ENCODE measurements around the gene HAUS7. TPM values are rescaled to one million over a fixed set of nuclear protein-coding genes. Genes with fewer than 3 reads are reported as not detected.

Gene HAUS7
- polyA plus RNA-seq, 3 donors = 9.0 to 54.8 (median 22.3) TPM

DNA sequence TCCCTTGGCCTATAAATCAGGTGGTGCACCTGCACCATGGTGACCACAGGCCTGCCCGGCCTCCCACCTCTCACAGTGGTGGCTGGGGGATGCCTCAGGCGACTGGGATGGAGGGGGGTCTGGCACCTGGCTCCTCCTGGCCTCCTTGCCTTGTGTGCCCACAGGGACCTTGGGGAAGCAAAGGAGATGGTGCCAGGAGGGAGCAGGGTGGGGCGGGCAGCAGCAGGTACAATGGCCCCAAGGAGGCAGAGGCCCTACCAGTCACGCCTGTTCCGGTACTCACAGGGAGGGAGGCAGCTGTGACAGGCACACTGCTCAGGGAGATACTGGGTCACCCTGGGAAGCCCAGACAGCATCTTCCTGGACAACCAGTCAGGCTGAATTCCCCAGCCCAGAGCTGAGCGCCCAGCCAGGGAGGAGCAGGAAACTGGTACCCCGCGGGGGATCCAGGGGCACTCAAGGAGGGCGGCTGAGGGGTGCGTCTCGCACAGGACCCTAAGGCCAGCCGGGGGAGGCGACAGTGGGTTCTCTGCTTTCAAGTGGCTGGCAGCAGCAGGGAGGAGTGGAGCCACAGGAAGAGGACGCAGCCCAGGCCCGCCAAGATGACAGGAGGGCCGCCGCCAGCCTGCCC lies 23.3 kb downstream of the HAUS7 start:
- no peak overlapping the region for H3K27ac ChIP-seq (ENCODE audit: low read depth, low read length)
- WGBS, 3 donors = 88 to 90% (median 90%) methylated on average over 8 to 17 of the region's 17 CpGs

DNA sequence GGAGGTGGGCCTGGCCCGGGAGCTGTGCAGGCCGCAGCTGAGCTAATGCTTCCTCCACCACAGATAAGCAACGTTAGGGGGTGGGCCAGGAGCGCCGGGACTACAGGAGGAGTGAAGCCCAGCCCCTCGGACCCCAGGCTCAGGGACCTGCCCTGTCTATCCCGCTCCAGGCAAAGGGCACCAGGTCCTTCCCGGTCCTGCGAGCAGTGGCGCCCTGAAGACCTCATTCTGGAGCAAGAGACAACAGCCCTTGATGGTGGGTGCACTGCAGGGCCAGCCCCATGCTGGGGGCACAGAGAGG lies 23.8 kb downstream of the HAUS7 start:
- WGBS, 3 donors = 59 to 80% (median 75%) methylated on average over 8 to 10 of the region's 10 CpGs
- H3K27ac ChIP-seq (ENCODE audit: low read depth, low read length) = no peak overlapping the region

DNA sequence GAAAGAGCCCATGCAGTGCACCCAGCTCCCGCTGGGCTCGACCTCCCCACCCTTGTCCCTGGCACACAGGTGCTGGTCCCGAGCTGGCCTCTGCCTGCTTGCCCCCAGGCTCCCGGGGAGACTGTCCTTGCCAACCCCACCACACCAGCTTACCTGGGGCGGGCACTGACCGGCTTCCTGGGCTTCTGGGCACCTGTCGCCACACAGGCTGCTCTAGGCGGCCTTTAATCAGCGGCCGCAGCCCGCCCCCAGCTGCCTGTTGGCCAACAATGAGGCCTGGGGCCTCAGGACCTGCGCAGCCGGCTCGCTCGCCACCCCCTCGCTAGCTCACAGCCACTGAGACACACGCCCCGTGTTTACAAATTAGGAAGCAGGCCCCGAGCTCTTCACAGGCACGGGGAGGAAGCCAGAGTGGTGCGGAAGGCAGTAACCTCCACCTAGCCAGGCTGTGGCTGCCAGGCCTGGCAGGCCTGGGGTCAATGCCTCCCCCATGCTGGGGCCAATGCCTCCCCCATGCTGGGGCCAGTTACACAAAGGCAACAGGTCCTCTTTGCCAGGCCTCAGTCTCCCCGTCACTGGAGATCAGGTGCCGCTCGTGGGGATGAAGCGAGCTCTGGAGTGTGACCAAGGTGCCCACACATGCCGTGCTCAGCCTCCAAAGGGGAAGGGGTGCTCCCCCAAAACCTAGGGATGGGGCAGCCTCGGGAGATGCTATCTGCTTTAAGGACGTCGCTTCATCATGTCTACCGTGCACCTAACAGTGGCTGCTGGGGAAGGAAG lies 24.3 kb downstream of the HAUS7 start, which contains the start of gene TREX2:
Gene TREX2 (minus strand): TSS at position 201 of the 780 bp plus-strand sequence. CDS start 626 bp downstream, outside the sequence.
- H3K27ac ChIP-seq (ENCODE audit: low read depth, low read length) = no peak within 1 kb of the TSS
- 73 to 81% (median 81%) methylated on average over 20 to 30 of the region's 30 CpGs for whole genome bisulfite sequencing, 3 donors

DNA sequence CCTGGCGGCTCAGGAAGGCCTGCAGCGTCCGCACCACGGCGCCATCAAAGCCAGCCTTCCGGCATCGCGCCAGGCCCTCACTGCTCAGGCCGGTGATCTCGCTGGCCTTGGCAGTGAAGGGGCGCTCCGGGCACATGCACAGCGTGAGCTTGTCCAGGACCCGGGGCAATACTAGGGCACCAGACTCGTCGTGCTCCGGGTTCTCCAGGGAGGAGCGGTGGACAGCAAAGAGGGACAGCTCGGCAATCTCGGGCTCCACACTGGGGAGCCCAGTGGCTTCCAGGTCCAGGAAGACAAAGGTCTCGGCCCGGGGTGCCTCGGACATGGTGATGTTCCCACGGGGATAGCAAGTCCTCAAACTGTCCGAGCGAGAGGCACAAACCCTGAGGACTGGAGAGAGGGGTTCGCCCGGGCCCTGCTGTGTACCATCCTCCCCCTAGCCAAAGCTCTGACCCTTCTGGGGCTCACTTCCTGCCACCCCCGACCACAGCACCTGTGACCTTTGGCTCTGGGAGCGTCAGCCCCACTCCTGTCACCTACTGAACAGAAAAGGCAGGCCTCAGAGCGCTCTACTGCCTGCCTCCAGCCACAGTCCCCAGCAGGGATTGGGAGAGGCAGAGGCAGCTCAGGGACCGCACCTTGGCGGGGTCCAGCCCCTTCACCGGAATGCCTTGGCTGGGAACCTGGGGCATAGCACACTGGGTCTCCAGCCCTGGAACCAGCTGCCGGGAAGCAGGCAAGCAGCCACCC lies 25.1 kb downstream of the HAUS7 start:
- WGBS, 3 donors = 90 to 91% (median 90%) methylated on average over 26 to 35 of the region's 35 CpGs
- no peak overlapping the region for H3K27ac ChIP-seq (ENCODE audit: low read depth, low read length)

DNA sequence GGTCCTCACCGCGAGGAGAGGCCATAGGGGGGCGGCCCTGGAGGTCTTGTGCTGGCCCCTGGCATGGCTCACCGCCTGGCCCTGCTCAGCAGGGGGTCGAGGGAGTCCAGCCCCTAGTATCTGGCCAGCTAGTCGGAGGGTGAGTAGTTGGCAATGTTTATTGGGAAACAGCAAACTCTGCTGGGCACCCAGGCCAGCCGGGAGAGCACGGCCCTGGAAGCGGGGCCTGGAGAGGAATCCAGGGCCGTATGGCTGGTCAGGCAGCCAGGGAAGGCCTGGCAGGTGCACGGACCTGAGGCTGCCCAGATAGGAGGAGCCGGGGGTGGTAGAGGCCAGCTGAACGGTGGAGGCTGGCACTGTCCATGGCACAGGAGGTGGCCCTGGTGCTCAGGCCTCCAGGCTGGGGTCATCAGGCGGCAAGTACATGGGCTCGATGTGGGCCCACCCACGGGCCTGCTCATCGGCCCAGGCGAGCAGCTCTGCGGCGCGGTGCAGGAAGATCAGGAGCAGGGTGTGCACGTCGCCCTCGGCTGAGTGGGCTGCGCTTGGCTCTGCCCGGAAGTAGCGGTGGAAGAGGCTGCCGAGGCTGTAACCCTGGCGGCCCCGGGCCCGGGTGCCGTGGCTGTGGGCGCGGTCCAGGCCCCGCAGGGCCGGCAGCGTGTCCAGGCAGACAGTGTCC lies 25.9 kb downstream of the HAUS7 start:
- H3K27ac ChIP-seq (ENCODE audit: low read depth, low read length) = no peak overlapping the region
- 80 to 92% (median 89%) methylated on average over 11 to 37 of the region's 37 CpGs for WGBS, 3 donors

DNA sequence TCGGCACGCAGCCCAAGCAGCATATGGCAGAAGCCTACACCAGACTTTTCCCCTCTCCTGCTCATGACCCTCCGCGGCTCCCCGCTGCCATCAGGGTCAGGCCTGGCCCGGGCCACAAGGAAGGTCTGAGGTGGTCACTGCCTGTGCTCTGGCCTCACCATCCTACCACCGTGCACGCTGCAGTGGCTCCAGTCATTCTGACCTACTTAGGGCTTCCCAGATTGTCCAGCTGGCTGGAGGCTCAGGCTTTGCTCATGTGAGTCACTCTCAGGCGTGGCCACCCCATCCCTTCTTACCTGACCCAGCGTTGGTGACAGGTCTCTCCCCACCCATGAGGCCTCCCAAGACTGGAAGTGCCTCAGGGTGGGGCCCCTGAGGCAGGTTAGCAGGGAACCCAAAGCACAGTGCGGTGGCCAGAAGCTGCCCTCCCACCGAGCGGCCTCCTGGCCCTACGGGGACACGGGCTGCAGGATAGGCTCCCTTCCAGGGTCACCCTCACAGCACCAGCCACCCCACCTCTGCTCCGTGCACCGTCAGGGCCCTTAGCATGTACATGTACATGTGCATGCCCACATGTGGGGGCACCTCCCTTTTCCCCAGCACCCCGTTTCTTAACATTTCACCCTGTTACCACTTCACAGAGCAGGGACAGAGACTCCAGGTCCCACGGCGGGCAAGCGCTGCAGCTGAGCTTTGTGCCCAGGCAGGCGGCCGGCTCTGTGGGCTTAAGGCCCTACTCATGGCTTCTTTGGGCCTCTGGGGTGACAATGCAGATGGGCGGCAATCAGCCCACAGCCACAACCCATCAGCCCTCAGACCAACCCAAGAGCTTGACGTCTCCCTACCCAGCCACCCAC lies 26.7 kb downstream of the HAUS7 start:
- 84 to 85% (median 85%) methylated on average over 13 to 25 of the region's 25 CpGs for WGBS, 3 donors
- H3K27ac ChIP-seq (ENCODE audit: low read depth, low read length) = no peak overlapping the region

DNA sequence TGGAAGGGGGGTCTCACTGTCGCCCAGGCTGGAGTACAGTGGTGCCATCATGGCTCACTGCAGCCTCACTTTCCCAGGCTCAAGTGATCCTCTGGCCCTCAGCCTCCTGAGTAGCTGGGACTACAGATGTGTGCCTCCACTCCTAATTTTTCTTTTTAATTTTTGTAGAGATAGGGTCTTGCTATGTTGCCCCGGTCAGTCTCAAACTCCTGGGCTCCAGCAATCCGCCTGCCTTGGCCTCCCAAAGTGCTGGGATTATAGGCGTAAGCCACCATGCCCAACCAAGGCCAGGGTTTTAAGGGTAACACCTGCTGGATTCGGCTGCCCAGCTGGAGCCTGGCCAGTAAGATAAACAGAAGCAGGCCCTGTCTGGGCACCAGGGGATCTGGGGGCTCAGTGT lies 27.9 kb downstream of the HAUS7 start:
- H3K27ac ChIP-seq (ENCODE audit: low read depth, low read length) = no peak overlapping the region
- 51 to 90% (median 73%) methylated on average over 5 of the region's 5 CpGs for WGBS, 3 donors

DNA sequence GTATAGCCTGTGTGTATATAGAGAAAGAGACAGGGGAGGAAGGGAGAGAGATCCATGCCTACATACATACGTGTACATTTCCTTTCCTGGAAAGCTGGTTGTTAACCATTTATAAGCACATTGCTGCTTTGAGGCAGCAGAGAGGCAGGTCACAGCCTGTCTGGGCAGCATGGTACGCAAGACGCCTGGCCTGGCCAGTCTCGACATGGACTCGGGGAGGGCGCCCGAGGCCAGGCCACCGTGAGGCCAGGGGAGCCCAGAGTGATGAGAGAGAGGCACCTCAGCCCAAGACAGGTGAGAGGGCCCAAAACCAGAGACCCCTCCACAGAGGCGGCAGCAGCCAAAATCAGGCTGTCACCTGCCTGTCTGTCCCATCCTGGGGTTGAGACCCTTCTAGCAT lies 28.4 kb downstream of the HAUS7 start:
- H3K27ac ChIP-seq (ENCODE audit: low read depth, low read length) = no peak overlapping the region
- 75 to 87% (median 76%) methylated on average over 9 of the region's 9 CpGs for WGBS, 3 donors

DNA sequence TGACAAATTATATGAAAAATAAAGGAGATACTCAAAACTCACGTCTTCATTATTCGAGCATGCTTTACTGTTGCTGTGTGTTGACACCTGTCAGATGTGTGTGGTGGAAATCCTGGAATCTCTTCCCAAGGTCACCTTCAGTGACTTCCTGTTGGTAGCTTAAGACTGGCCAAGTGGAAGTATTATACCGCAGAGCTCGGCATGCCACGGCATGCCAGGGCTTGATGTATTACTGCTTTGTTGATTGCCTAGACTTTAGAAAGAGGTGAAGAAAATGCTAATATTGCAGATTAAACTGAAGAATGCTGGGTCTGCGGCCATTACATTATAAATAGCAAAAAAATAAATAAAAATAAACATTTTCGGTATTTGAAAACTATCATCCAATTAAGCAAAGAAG lies 29.1 kb downstream of the HAUS7 start:
- 39 to 74% (median 63%) methylated on average over 7 of the region's 7 CpGs for WGBS, 3 donors

DNA sequence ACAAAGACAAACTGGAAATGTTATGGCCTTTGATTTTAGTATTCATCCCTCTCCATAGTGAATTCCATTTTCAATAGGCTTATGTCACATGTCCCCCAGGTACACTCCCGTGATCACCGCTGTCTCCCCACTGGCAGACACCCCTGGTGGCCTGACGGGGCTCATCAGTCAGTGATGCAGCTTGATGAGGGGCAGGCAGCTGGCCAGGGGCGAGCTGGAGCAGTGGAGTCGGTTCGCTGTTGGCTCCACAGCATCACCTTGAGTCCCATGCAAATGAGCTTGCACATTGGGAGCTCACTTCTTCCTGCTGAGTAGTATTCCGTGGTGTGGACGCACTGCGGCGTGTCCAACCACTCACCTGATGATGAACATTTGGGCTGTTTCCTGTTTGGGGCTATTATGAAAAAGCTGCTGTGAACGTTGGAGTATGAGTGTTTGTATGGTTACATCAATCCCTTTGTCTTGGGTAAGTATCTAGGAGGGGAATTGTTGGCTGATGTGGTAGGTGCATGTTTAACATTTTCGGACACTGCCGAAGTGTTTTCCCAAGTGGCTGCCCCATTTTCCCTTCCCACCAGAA lies 29.7 kb downstream of the HAUS7 start:
- 67 to 77% (median 69%) methylated on average over 13 of the region's 13 CpGs for WGBS, 3 donors
- H3K27ac ChIP-seq (ENCODE audit: low read depth, low read length) = no peak overlapping the region

More for the DNA sequence above, 29.1 kb downstream of the HAUS7 start:
- H3K27ac ChIP-seq (ENCODE audit: low read depth, low read length) = no peak overlapping the region

DNA sequence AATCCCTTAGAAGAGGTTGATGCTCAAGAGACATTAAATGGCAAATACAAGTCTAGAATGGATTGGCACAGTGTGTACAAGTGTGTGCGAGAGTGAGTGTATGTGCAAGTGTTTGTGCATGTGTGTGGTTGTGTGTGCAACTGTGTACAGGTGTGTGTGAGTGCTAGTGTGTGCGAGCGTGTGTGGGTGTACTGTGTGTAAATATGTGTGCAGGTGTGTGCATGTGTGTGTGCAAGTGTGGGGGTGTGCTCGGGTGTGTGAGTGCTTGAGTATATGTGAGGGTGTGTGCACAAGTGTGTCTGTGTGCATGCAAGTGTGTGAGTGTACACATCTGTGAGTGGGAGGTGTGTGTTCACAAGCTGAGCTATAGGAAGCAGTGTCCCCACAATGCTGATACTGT lies 30.4 kb downstream of the HAUS7 start:
- 83 to 94% (median 91%) methylated on average over 4 of the region's 4 CpGs for WGBS, 3 donors
- no peak overlapping the region for H3K27ac ChIP-seq (ENCODE audit: low read depth, low read length)

DNA sequence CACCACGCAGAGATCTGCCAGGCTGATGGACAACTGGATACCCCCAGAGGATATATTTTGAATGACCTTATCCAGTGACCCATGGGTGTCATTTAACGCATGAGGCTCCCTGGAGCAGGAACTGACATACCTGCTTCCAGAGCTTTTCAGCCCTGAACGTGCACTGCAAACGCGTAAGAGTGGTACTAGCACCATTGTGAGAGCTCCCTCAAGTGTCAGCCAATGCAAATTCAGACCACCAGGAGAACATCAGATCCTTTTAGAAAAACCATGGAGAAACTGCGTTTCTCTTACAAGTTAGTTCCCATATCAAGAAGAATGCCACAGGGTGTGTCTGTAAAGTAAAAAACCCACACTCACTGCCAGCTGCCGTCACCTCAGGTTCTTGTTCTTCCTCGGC lies 31.8 kb downstream of the HAUS7 start:
- WGBS, 3 donors = 21 to 55% (median 36%) methylated on average over 8 of the region's 8 CpGs
- H3K27ac ChIP-seq (ENCODE audit: low read depth, low read length) = no peak overlapping the region

DNA sequence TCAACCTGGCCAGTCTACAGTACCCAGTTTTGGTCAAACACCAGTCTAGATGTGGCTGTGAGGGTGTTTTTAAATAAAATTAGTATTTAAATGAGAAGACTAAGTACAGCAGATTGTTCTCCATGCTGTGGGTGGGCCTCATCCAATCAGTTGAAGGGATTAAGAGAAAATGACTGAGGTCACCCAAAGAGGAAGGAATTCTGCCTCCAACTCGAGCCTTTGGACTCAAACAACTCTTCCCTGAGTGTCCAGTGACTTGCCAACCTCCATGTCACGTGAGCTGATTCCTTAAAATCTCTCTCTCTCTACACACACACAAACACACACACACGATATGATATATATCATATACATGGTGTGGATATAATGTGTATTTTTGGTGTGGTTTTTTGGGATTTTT lies 34.5 kb downstream of the HAUS7 start:
- 62 to 72% (median 66%) methylated on average over 3 of the region's 3 CpGs for WGBS, 3 donors
- no peak overlapping the region for H3K27ac ChIP-seq (ENCODE audit: low read depth, low read length)

DNA sequence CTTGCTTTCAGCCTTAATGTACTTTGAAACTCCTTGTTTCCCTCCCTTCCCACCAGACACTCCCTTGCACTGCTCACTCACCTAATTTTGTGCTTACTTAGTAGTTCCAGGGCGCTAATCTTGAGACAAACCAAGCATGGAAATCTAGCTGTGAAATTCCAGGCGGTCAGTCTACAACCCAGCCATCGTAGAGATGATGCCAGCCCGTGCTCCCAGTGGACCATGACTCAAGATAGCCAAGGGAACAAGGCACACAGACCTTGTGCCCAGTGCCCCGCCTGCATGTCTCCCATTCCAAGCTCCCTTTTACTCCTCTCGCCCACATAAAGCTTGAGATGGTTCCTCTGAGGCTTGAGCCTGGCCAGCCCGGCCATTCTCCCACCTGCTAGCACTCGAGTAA lies 35.6 kb downstream of the HAUS7 start:
- WGBS, 3 donors = 81 to 89% (median 89%) methylated on average over 8 of the region's 8 CpGs
- no peak overlapping the region for H3K27ac ChIP-seq (ENCODE audit: low read depth, low read length)

DNA sequence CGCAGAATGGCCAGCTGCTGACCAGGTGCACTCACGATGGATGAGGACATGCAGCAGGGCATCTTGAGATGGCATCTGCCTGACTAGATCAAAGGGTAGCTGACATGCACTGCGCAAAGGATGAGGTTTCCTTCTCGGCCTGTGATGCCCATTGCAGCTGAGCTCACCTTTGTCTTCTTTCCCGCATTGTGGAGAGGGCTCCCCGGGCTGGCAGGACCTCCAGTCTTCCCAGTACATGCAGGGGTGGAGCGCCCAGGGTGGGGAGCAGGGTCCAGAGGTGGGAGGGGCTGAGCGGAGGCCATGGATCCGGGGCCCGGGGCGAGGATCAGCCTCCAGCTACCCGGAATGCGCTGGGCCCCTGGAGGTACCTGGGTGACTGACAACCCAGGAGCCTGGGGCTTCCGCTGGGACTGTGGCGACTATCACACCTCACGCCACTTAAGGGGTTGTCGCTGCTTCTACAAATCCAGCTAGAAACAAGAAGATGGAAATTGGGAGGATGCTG lies 36.5 kb downstream of the HAUS7 start:
- WGBS, 3 donors = 82 to 95% (median 87%) methylated on average over 15 to 17 of the region's 17 CpGs

DNA sequence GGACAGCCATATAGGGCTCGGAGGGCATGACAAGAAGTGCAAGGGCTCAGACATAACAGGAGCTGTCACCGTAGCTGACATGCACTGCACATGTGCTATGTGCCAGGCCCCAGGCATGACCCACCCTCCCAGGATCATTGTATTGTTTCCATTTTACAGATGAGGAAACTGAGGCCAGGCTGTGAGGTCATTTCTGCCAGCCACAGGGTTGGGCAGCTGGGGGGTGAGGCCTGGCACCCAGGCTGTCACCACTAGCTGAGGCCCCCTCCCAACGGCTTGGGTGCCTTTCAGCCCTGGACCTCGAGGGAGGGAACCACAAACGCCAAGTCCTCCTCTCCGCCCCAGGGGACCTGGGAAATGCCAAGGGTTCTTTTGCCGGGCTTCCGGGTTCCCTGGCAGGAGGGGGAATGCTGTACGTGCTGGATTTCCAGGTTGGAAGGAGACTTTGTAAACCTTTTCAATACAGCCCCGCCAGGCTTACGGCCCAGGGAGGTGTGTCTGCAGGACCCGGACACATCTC lies 37.2 kb downstream of the HAUS7 start:
- H3K27ac ChIP-seq (ENCODE audit: low read depth, low read length) = no peak overlapping the region
- WGBS, 3 donors = 58 to 80% (median 75%) methylated on average over 10 to 12 of the region's 12 CpGs

More for the DNA sequence above, 36.5 kb downstream of the HAUS7 start:
- no peak overlapping the region for H3K27ac ChIP-seq (ENCODE audit: low read depth, low read length)

DNA sequence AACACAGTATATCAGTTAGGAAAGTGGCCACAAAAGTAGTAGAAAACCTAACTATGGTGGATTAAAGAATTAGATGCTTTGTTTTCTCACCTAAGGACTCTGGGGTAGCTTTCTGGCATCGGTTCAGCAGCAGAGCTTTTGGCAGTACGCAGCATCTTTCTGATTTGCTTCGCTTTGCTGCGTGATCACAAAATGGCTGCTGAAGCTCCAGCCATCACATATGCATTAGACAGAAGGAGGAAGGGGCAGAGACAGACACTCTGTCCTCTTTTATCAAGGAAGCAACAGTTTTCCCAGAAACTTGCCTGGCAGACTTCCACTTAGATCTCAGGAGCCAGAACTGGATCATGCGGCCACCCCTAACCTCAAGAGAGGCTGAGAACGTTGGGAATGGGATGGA lies 39.6 kb downstream of the HAUS7 start:
- no peak overlapping the region for H3K27ac ChIP-seq (ENCODE audit: low read depth, low read length)
- 83 to 92% (median 84%) methylated on average over 5 to 6 of the region's 6 CpGs for WGBS, 3 donors

Data from adipose tissue (tissue), 3 donors.